ENCODE data around the gene ACOT7. TPM values are rescaled to one million over a fixed set of nuclear protein-coding genes. Genes with fewer than 3 reads are reported as not detected.

The ACOT7 gene
- total and polyA plus RNA-seq, 2 donors from 2014 or later: 23.0 to 135 TPM

- H3K27ac ChIP-seq (ENCODE audit: low read depth in 2 of 2, low read length in 2 of 2): no peak overlapping the region
- H3K4me3 ChIP-seq (ENCODE audit: low read length in 3 of 3): no peak overlapping the region
- TF ChIP-seq, protein P1, sequence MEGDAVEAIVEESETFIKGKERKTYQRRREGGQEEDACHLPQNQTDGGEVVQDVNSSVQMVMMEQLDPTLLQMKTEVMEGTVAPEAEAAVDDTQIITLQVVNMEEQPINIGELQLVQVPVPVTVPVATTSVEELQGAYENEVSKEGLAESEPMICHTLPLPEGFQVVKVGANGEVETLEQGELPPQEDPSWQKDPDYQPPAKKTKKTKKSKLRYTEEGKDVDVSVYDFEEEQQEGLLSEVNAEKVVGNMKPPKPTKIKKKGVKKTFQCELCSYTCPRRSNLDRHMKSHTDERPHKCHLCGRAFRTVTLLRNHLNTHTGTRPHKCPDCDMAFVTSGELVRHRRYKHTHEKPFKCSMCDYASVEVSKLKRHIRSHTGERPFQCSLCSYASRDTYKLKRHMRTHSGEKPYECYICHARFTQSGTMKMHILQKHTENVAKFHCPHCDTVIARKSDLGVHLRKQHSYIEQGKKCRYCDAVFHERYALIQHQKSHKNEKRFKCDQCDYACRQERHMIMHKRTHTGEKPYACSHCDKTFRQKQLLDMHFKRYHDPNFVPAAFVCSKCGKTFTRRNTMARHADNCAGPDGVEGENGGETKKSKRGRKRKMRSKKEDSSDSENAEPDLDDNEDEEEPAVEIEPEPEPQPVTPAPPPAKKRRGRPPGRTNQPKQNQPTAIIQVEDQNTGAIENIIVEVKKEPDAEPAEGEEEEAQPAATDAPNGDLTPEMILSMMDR (IDR thresholded peaks at IDR 0.05; ENCODE audit: borderline replicate concordance, extremely low read depth, insufficient read depth): no peak
- H3K9me3 ChIP-seq (ENCODE audit: control insufficient read depth in 2 of 3, insufficient read depth in 1 of 3, low read length in 3 of 3): no peaks in the 10 kb centered on the region
- peaks cover 0 to 3% (median 0%) of the 10 kb centered on the region in 3 donors for H3K36me3 ChIP-seq (ENCODE audit: control insufficient read depth in 2 of 3, insufficient read depth in 3 of 3, low read length in 3 of 3)
- no peaks in the 10 kb centered on the region for H3K4me1 ChIP-seq (ENCODE audit: control insufficient read depth in 2 of 3, insufficient read depth in 2 of 3, low read depth in 1 of 3, low read length in 3 of 3)
- no peaks in the 10 kb centered on the region for H3K27me3 ChIP-seq (ENCODE audit: control insufficient read depth, insufficient read depth, low read length)
- no peak overlapping the region for H3K9ac ChIP-seq (ENCODE audit: low read length in 3 of 3)
- FAIRE-seq: no peak
- DNase-seq: peak in 3 of 5 donors; percentile 17 to 75 (median 58)
- intact Hi-C loops (cut with DNase I): no loop called here
These were observed 77.1 kb downstream of the ACOT7 start for GRCh38 chr1:6316240-6317097.

DNA sequence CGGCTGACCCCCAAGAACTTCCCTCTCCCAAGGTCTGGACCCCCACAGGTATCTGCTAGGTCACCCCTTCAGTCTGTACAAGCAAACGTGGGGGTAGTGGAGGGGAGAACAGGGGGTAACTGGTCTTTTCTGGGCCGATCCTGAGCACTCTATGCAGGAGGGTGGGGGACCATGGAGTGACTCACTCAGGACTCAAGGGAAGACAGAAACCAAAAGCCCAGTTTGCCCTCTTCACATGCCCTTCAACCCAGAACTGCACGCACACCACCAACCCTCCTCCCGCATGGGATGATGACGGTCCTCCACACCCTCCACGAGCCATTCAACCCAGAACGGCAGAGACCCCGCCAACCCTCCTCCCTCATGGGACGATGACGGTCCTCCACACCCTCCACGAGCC is 79.1 kb downstream of the ACOT7 start:
- Histone ChIP-seq H3K27me3 (ENCODE audit: control insufficient read depth, insufficient read depth, low read length) (no peaks in the 10 kb centered on the region), H3K4me1 (ENCODE audit: control insufficient read depth in 2 of 3, insufficient read depth in 2 of 3, low read depth in 1 of 3, low read length in 3 of 3) (no peaks in the 10 kb centered on the region), H3K9me3 (ENCODE audit: control insufficient read depth in 2 of 3, insufficient read depth in 1 of 3, low read length in 3 of 3) (no peaks in the 10 kb centered on the region), H3K9ac (ENCODE audit: low read length in 3 of 3) (no peak overlapping the region), H3K36me3 (ENCODE audit: control insufficient read depth in 2 of 3, insufficient read depth in 3 of 3, low read length in 3 of 3) (peaks cover 0 to 3% (median 0%) of the 10 kb centered on the region in 3 donors), H3K27ac (ENCODE audit: low read depth in 2 of 2, low read length in 2 of 2) (no peak overlapping the region), H3K4me3 (ENCODE audit: low read length in 3 of 3) (no peak overlapping the region)
- TF ChIP-seq, protein P1 (IDR thresholded peaks at IDR 0.05; ENCODE audit: borderline replicate concordance, extremely low read depth, insufficient read depth): no peak
- intact Hi-C loops (cut with DNase I): no loop called here
- no peak for DNase-seq
- FAIRE-seq: no peak

DNA sequence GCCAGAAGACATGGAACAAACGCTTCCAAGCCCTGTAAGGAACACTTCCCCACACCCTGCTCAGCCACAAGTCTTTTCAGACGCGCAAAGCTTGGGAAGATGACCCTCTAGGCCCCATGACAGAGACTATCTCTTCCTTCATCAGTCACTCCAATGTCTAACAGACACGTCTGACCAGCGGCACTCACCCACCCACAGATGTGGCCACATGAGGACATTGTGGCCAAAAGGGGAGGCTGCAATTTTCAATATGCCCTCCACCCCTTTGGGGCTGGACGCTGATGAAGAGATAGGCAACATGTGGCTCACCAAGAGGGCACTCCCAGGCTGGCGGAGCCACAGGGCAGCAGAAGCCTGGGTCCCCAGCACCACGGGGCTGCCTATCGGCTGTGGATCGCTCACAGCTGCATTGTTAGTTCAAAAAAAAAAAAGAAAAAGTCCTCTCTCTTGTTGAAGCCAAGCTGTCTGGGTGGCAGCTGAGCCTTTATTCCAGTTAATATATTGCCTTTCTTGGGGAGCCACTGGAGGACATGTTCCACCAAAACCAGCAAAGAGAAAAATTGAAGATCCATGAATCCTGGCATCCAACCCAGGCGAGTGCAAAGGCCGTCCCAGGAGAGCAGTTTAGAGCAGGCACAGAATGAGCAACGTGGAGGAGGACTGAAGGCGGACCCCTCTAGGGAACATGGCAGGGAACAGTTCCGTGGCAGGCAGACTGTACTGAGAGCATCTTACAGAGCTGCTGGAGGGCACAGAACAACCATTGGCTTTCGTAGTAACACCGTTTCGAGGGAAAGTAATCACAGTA is 80.0 kb downstream of the ACOT7 start:
- H3K36me3 ChIP-seq (ENCODE audit: control insufficient read depth in 2 of 3, insufficient read depth in 3 of 3, low read length in 3 of 3): peaks cover 0 to 3% (median 0%) of the 10 kb centered on the region in 3 donors
- no peak overlapping the region for H3K9ac ChIP-seq (ENCODE audit: low read length in 3 of 3)
- H3K27ac ChIP-seq (ENCODE audit: low read depth in 2 of 2, low read length in 2 of 2): no peak overlapping the region
- TF ChIP-seq, protein P1 (IDR thresholded peaks at IDR 0.05; ENCODE audit: borderline replicate concordance, extremely low read depth, insufficient read depth): no peak
- no peak overlapping the region for H3K4me3 ChIP-seq (ENCODE audit: low read length in 3 of 3)
- H3K4me1 ChIP-seq (ENCODE audit: control insufficient read depth in 2 of 3, insufficient read depth in 2 of 3, low read depth in 1 of 3, low read length in 3 of 3): no peaks in the 10 kb centered on the region
- FAIRE-seq: no peak
- no peaks in the 10 kb centered on the region for H3K9me3 ChIP-seq (ENCODE audit: control insufficient read depth in 2 of 3, insufficient read depth in 1 of 3, low read length in 3 of 3)
- intact Hi-C loops (cut with DNase I): no loop called here
- DNase-seq: no peak
- no peaks in the 10 kb centered on the region for H3K27me3 ChIP-seq (ENCODE audit: control insufficient read depth, insufficient read depth, low read length)

All from kidney (tissue), 14 donors.